ENCODE data around the gene TOX2. TPM values are rescaled to one million over a fixed set of nuclear protein-coding genes. Genes with fewer than 3 reads are reported as not detected.

The TOX2 gene
- total RNA-seq, 2 donors from 2014 or later, result 4.0 to 6.1 TPM

GRCh38 chr20:43944653-43945235 lies 30.1 kb downstream of the TOX2 start:
- DNase-seq, result no peak
- TF ChIP-seq, protein P1, sequence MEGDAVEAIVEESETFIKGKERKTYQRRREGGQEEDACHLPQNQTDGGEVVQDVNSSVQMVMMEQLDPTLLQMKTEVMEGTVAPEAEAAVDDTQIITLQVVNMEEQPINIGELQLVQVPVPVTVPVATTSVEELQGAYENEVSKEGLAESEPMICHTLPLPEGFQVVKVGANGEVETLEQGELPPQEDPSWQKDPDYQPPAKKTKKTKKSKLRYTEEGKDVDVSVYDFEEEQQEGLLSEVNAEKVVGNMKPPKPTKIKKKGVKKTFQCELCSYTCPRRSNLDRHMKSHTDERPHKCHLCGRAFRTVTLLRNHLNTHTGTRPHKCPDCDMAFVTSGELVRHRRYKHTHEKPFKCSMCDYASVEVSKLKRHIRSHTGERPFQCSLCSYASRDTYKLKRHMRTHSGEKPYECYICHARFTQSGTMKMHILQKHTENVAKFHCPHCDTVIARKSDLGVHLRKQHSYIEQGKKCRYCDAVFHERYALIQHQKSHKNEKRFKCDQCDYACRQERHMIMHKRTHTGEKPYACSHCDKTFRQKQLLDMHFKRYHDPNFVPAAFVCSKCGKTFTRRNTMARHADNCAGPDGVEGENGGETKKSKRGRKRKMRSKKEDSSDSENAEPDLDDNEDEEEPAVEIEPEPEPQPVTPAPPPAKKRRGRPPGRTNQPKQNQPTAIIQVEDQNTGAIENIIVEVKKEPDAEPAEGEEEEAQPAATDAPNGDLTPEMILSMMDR (IDR thresholded peaks at IDR 0.05), result no peak

DNA sequence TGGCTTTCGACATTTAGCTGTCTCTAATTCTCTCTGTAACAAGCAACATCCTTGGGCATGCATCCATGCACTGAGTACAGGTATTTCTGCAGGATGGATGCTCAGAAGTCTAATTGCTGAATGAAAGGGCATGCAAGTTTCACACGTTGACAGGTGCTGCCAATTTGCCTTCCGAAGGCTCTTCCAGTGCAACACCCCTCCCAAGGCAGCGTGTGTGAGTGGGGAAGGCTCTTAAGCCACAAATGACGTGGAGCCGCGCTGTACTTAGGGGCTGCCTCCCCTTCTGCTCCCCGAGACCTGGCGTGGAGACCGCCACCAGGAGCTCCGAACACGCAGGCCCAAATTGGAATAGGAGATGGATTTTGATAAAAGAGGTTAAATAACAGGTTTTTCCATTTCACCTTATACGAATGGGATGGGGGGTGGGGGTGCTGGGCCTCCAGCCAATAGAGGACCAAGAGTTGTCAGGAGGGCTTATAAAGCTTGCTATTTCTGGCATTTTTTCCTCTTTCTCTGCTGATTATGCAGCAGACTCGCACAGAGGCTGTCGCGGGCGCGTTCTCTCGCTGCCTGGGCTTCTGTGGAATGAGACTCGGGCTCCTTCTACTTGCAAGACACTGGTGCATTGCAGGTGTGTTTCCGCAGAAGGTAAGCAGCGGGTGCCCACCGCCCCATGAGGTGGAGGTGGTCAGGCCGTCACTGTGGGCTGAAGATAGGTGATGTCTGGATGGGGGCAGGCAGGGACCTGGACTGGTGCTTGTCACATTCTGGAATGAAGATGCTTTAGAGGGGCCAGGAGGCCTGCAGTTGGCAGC lies 30.9 kb downstream of the TOX2 start:
- no peaks in the 10 kb centered on the region for H3K27me3 ChIP-seq
- no peak for DNase-seq

More at GRCh38 chr20:43944653-43945235, 30.1 kb downstream of the TOX2 start:
- Histone ChIP-seq H3K36me3 (no peaks in the 10 kb centered on the region), H3K9me3 (no peaks in the 10 kb centered on the region), H3K27ac (no peak overlapping the region), H3K4me3 (no peak overlapping the region), H3K27me3 (no peaks in the 10 kb centered on the region), H3K4me1 (peaks cover 16% of the 10 kb centered on the region), H3K9ac (ENCODE audit: low read depth in 2 of 2, low read length in 2 of 2) (no peak overlapping the region)
- intact Hi-C loops (cut with DNase I), result no loop called here

GRCh38 chr20:43946206-43946491 lies 31.5 kb downstream of the TOX2 start:
- no peak for DNase-seq
- TF ChIP-seq, protein P1 (IDR thresholded peaks at IDR 0.05), result no peak

More for the DNA sequence above, 30.9 kb downstream of the TOX2 start:
- Histone ChIP-seq H3K27ac (no peak overlapping the region), H3K4me1 (peaks cover 16% of the 10 kb centered on the region), H3K9ac (ENCODE audit: low read depth in 2 of 2, low read length in 2 of 2) (no peak overlapping the region), H3K36me3 (no peaks in the 10 kb centered on the region), H3K9me3 (no peaks in the 10 kb centered on the region), H3K4me3 (no peak overlapping the region)
- TF ChIP-seq, protein P1 (IDR thresholded peaks at IDR 0.05), result no peak
- intact Hi-C loops (cut with DNase I), result no loop called here

GRCh38 chr20:43946659-43947315 lies 32.1 kb downstream of the TOX2 start:
- no peak for DNase-seq
- H3K4me1 ChIP-seq, result peaks cover 15% of the 10 kb centered on the region
- intact Hi-C loops (cut with DNase I), result no loop called here
- H3K27me3 ChIP-seq, result no peaks in the 10 kb centered on the region
- TF ChIP-seq, protein P1 (IDR thresholded peaks at IDR 0.05), result no peak
- H3K4me3 ChIP-seq, result no peak overlapping the region
- H3K9me3 ChIP-seq, result no peaks in the 10 kb centered on the region
- no peak overlapping the region for H3K9ac ChIP-seq (ENCODE audit: low read depth in 2 of 2, low read length in 2 of 2)
- no peaks in the 10 kb centered on the region for H3K36me3 ChIP-seq
- H3K27ac ChIP-seq, result no peak overlapping the region

More at GRCh38 chr20:43946206-43946491, 31.5 kb downstream of the TOX2 start:
- intact Hi-C loops (cut with DNase I), result no loop called here
- Histone ChIP-seq H3K27me3 (no peaks in the 10 kb centered on the region), H3K27ac (no peak overlapping the region), H3K4me3 (no peak overlapping the region), H3K36me3 (no peaks in the 10 kb centered on the region), H3K4me1 (peaks cover 16% of the 10 kb centered on the region), H3K9me3 (no peaks in the 10 kb centered on the region), H3K9ac (ENCODE audit: low read depth in 2 of 2, low read length in 2 of 2) (no peak overlapping the region)

DNA sequence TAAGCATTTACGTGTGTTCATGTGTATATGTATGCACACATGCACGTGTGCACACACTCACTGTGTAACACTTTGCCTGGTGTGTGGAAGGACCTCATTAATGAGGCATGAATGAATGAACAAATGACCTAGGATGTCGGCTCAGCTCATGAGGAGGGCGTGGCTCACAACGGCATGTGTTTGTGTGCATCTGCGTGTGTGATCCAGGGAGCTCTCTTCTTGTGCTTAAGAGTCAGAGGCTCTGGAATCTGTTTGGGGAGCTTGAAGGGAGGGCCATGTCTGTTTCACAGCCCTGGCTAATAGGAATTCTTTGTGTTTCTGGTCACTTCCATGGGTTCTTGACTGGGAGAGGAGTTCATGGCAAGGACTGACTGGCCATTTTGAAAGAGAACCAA lies 32.7 kb downstream of the TOX2 start:
- Histone ChIP-seq H3K27me3 (no peaks in the 10 kb centered on the region), H3K9me3 (no peaks in the 10 kb centered on the region), H3K27ac (no peak overlapping the region), H3K36me3 (no peaks in the 10 kb centered on the region), H3K4me3 (no peak overlapping the region), H3K9ac (ENCODE audit: low read depth in 2 of 2, low read length in 2 of 2) (no peak overlapping the region), H3K4me1 (peaks cover 10% of the 10 kb centered on the region)
- intact Hi-C loops (cut with DNase I), result no loop called here
- DNase-seq, result no peak
- TF ChIP-seq, protein P1 (IDR thresholded peaks at IDR 0.05), result no peak
